Tibial artery (tissue), 4 donors: Measurements from ENCODE around the gene SIN3A.
"Not testable (repeated sequence)": the region's sequence is repeated elsewhere in the genome, so short reads cannot be mapped to it uniquely, and the experiment has no call there.

ENCODE experiments used
- DNase-seq, 2 donors: peaks; one replicate each; pipeline ENCODE4 v3.0.0-alpha.2; 2019
- H3K27ac ChIP-seq, 2 donors: fragments of 200-600 bp; sonication (generic) in 1 of 2; 1 replicate in 1 of 2; 2 replicates in 1 of 2; pipeline ENCODE4 v1.5.1; 2018 to 2019; ENCODE audit warnings: mild to moderate bottlenecking in 1 of 2
- H3K27me3 ChIP-seq, 2 donors: fragments of 200-600 bp; sonication (generic) in 1 of 2; one replicate each; pipeline versions ENCODE4 v1.5.1 to v1.6.0; 2016 to 2019
- H3K36me3 ChIP-seq, 3 donors: fragments of 200-600 bp; sonication (generic) in 2 of 3; one replicate each; pipeline ENCODE4 v1.5.1; 2016 to 2019; ENCODE audit warnings: mild to moderate bottlenecking in 2 of 3
- H3K4me1 ChIP-seq, 4 donors: fragments of 200-600 bp; sonication (generic) in 2 of 4; 1 replicate in 3 of 4; 2 replicates in 1 of 4; pipeline ENCODE4 v1.5.1; 2016 to 2019
- H3K4me3 ChIP-seq, 2 donors: fragments of 200-600 bp; sonication (generic) in 1 of 2; 1 replicate in 1 of 2; 2 replicates in 1 of 2; pipeline ENCODE4 v1.5.1; 2018 to 2019; ENCODE audit warnings: mild to moderate bottlenecking in 2 of 2
- H3K9me3 ChIP-seq, 3 donors: fragments of 200-600 bp; sonication (generic) in 1 of 3; one replicate each; pipeline ENCODE4 v1.5.1; 2016 to 2019
- intact Hi-C: fragments of 100-400 bp; cut with DNase I; formaldehyde crosslinking; loops from one replicate; pipeline ENCODE4 v1.15.0; 2023; ENCODE audit warnings: low total_unique reads
- TF ChIP-seq, protein P1 (sequence below), 2 experiments: fragments of 200-600 bp in 1 of 2; fragments of 450-650 bp in 1 of 2; IDR thresholded peaks; one replicate each; pipeline ENCODE4 v1.5.1; 2017 to 2019; ENCODE audit warnings: antibody characterized with exemption in 2 of 2, mild to moderate bottlenecking in 1 of 2, moderate library complexity in 1 of 2

The SIN3A gene

DNA sequence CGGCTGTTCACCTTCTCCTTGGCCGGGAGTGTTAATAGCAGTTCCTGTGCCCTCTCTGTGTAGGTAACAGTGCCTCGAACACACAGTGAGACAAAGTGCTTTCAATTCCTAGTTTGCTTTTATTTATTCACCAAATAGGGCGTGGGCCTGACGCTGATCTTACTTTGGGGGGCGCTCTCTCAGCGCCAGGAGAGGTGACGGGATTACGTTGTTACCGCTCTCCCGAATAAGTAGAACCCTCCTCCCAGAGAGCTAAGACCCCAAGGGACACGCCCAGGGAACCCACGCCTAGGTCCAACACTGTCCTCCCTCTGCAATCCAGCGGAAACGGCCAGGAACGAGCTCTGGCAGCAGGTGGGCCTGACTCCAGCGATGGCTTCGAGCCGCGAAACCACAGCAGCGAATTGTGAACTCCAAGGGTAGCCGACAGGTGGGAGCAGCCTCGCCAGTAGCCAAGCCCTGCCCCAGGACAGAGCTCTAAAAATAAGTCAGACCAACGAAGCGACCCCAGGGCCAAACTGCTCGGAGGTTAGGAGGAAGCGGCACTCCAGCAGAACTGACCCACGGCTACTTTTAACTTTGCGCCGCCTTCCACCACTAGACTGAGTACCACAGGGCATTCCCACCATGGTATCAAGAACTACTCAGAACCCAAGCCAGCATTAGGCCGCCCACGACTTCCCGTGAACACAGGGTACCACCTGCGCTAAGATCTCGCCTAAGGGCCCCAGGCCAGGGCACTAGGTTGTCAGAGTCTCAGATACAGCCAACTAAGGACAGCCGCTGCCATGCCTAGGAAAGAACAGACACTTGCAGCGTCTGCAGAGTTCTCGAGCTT is 1.6 kb upstream of the SIN3A start:
- peak; percentile 55 to 84 for DNase-seq
- intact Hi-C loops = no loop called here
- Histone ChIP-seq H3K4me1 (peaks cover 0 to 37% (median 24%) of the 10 kb centered on the region in 4 donors), H3K4me3 (peak overlapping the region; percentile 72 to 88), H3K27ac (peak overlapping the region; percentile 89 to 92), H3K27me3 (no peaks in the 10 kb centered on the region), H3K36me3 (no peaks in the 10 kb centered on the region), H3K9me3 (no peaks in the 10 kb centered on the region)
- TF ChIP-seq, protein P1, sequence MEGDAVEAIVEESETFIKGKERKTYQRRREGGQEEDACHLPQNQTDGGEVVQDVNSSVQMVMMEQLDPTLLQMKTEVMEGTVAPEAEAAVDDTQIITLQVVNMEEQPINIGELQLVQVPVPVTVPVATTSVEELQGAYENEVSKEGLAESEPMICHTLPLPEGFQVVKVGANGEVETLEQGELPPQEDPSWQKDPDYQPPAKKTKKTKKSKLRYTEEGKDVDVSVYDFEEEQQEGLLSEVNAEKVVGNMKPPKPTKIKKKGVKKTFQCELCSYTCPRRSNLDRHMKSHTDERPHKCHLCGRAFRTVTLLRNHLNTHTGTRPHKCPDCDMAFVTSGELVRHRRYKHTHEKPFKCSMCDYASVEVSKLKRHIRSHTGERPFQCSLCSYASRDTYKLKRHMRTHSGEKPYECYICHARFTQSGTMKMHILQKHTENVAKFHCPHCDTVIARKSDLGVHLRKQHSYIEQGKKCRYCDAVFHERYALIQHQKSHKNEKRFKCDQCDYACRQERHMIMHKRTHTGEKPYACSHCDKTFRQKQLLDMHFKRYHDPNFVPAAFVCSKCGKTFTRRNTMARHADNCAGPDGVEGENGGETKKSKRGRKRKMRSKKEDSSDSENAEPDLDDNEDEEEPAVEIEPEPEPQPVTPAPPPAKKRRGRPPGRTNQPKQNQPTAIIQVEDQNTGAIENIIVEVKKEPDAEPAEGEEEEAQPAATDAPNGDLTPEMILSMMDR (IDR thresholded peaks at IDR 0.05) = no peak

DNA sequence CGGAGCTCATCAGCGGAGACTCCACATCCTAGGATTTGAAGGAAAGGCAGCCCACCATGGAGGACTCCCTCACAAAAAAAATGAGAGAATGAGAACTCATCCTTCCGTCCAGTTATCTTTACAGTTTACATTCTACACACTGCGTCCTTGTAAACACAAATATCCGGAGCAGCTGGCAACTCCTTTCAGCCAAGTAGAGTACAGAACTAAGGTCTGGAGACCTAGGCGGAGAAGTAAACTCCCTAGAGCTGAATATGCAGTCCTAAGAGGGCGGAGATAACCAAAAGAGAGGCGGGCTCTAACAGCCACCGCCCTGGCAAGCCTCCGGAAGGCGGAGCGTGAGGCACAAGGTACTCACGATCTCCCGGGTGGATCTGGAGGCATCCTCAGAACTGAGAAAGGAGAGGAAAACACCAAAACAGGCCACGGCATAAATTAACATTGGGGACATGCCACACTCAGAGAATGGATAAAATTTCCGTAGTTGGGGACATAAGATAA is 924 bp upstream of the SIN3A start:
- TF ChIP-seq, protein P1 (IDR thresholded peaks at IDR 0.05) = no peak
- peaks cover 0 to 37% (median 25%) of the 10 kb centered on the region in 4 donors for H3K4me1 ChIP-seq
- H3K4me3 ChIP-seq = peak overlapping the region; percentile 72 to 88
- peak overlapping the region; percentile 89 to 92 for H3K27ac ChIP-seq
- peak; percentile 93 to 95 for DNase-seq
- no peaks in the 10 kb centered on the region for H3K27me3 ChIP-seq
- no peaks in the 10 kb centered on the region for H3K36me3 ChIP-seq
- intact Hi-C loops = no loop called here
- no peaks in the 10 kb centered on the region for H3K9me3 ChIP-seq

DNA sequence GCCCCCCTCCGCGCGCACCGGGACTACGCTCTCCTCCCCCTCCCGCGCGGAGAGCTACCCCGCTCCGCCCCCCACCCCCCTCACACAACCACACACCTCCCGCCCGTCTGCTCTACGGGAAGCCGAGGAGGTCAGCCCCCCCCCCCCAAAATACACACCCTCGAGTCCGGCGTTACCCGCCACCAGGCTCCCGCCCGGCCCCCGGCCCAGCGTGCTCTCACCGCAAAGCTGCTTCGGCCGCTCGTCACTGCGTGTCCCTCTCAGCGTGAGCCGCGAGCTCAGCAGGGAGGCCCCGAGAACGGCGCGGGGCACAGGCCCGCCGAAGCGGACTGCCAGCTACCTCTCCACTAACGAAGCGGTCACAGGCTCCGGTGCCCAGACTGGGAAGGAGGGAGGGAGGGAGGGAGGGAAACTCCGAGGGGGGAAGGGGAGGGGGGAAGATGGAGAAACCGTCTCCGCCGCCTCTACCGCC is 252 bp downstream of the SIN3A start:
- Histone ChIP-seq H3K4me3 (peak overlapping the region; percentile 76 to 97), H3K27me3 (no peaks in the 10 kb centered on the region), H3K9me3 (no peaks in the 10 kb centered on the region), H3K4me1 (peaks cover 0 to 34% (median 20%) of the 10 kb centered on the region in 4 donors), H3K27ac (peak overlapping the region; percentile 89 to 99), H3K36me3 (no peaks in the 10 kb centered on the region)
- TF ChIP-seq, protein P1 (IDR thresholded peaks at IDR 0.05) = no peak
- DNase-seq = no peak
- intact Hi-C loops = no loop called here

DNA sequence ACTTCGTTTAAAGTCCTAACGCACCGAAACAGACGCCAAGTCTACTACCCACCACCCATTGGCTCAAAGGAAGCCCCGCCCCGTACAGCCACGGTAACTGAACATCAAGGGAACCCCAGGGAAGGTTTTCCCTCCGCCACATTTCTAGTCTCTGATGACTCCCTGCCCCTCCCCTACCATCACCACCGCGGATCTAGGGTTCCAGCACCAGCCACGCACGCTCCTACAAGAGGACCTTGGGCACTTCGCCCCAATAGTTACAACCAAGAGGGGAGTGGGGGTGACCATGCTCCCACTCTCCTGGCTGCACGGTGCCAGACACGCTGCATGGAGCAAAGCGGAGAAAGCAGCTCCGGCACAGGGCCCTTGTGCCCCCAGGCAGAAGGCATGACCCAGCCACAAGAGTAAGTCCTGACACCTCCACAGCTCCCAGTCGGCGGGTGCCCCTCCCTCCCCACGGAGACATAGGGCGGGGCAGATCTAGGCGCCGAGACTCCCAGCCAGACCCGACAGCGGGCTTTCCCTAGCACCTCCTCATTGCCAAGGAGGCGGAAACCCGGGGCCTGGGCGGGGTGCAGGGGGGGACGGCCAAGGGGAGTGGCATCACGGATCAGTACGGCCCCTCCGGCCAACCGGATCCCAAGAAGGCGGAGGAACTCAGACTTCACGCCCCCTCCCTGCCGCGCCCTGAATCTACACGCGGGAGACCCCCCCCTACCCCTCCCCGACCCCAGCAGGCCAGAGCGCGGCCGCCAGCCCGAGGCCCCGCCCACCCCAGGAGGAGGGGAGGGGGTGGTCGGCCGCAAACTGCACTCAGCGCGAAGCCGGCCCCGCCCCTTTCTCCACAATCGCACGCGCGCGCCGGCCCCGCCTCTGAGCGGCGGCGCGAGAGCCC is 936 bp downstream of the SIN3A start:
- Histone ChIP-seq H3K27me3 (no peaks in the 10 kb centered on the region), H3K36me3 (no peaks in the 10 kb centered on the region), H3K9me3 (no peaks in the 10 kb centered on the region), H3K4me3 (peak overlapping the region; percentile 76 to 97), H3K4me1 (peaks cover 0 to 34% (median 19%) of the 10 kb centered on the region in 4 donors), H3K27ac (peak overlapping the region; percentile 89 to 99)
- intact Hi-C loops = no loop called here
- TF ChIP-seq, protein P1 (IDR thresholded peaks at IDR 0.05) = no peak
- DNase-seq = peak; percentile 98 to 99

DNA sequence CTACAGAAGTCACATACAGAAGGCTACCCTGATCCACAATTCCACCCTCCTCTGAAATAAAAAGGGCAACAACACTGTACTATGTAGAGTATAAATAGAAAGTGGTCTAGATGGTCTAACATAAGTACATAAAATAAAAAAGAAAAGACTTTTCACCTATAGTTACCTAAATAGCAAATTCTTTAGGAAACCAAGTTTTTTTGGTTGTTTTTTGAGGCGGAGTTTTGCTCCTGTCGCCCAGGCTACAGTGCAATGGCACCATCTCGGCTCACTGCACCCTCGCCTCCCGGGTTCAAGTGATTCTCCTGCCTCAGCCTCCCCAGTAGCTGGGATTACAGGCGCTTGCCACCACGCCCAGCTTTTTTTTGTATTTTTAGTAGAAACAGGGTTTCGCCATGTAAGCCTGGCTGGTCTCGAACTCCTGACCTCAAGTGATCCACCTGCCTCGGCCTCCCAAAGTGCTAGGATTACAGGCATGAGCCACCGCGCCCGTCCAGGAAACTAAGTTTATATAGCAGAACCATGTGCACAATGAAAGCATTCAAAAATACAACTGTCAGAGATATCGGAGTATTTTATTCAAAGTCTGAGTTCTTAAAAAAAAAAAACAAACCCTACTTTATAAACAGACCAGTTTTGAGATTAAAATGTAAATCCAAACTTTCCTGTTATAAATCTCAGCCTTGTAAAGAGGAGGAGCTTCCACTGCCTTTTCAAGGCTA is 1.7 kb downstream of the SIN3A start:
- intact Hi-C loops = no loop called here
- peaks cover 0 to 34% (median 19%) of the 10 kb centered on the region in 4 donors for H3K4me1 ChIP-seq
- peak overlapping the region; percentile 89 to 99 for H3K27ac ChIP-seq
- no peaks in the 10 kb centered on the region for H3K9me3 ChIP-seq
- H3K27me3 ChIP-seq = no peaks in the 10 kb centered on the region
- no peaks in the 10 kb centered on the region for H3K36me3 ChIP-seq
- peak overlapping the region; percentile 76 to 97 for H3K4me3 ChIP-seq
- DNase-seq = peak; percentile 30 to 60
- TF ChIP-seq, protein P1 (IDR thresholded peaks at IDR 0.05) = no peak

DNA sequence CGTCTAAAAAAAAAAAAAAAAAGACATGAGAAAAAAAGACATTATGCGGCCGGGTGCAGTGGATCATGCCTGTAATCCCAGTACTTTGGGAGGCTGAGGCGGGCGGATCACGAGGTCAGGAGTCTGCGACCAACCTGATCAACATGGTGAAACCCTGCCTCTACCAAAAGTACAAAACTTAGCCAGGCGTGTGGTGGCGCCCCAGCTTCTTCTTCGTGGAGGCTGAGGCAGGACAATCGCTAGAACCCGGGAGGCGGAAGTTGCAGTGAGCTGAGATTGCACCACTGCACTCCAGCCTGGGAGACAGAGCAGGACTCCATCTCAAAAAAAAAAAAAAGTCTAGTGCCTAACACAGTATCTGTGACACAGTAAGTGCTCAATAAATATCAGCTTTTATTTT is 3.3 kb downstream of the SIN3A start:
- DNase-seq = peak in 1 of 2 donors; percentile 59
- H3K9me3 ChIP-seq, intact Hi-C loops, H3K4me3 ChIP-seq, H3K27me3 ChIP-seq, H3K27ac ChIP-seq, H3K36me3 ChIP-seq: not testable (repeated sequence)
- H3K4me1 ChIP-seq = peaks cover 0 to 41% (median 24%) of the 10 kb centered on the region in 4 donors
